HT1080 (cell line): Measurements from ENCODE around the gene ARID3C. TPM values are rescaled to one million over a fixed set of nuclear protein-coding genes. Genes with fewer than 3 reads are reported as not detected.

Experiments used
- DNase-seq: peaks from one replicate; pipeline ENCODE4 v3.0.0-alpha.2; 2015; ENCODE audit warnings: low read depth
- total RNA-seq: library from RNA; depleted of rRNA; stranded (reverse); fragments of >200 nt; shearing (Covaris generic); gene quantifications from 2 replicates; pipeline ENCODE4 v1.2.3, GENCODE V29; 2014

The ARID3C gene
- total RNA-seq, 1 experiment from 2014 or later: not detected

DNA sequence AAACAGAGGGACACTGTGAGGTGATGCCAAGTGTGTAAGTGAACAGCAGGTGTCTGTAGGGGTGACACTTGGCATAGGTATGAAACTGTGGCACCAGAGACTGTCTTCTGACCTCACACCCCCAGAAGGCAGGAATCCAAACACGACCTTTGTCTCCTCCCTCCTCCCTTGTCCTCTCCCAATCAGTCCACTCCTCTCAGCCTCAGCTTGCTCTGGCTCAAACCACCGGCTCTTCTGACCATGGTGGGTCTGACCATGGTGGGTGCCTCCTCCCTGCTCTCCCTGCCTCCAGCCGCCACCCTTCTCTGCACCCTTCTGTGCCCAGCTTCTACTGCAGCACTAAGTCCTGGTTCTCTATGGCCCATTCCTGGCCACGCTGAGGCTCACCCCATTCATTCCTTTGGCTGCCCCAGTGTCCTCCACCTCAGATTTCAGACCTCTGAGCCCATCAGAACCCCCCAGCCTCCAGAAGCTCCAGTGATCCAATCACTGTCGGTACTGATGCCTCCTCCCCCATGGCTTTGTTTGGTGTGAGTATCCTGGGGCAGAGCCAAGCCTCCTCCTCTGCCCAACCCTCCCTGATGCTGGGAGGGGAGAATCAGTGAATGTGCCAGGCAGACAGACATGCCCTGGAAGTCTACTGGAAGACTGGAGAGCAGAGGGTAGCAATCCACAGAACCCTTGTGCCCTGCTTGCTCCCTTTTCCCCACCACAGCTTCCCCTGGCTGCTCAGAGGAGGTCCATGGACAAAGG lies 1.7 kb upstream of the ARID3C start:
- DNase-seq: no peak

GRCh38 chr9:34629491-34629808 lies 584 bp upstream of the ARID3C start:
- no peak for DNase-seq

- DNase-seq: no peak
Measured at GRCh38 chr9:34627716-34628655, 880 bp downstream of the ARID3C start.

- DNase-seq: no peak
Measured at GRCh38 chr9:34625186-34625486, 3.7 kb downstream of the ARID3C start.

DNA sequence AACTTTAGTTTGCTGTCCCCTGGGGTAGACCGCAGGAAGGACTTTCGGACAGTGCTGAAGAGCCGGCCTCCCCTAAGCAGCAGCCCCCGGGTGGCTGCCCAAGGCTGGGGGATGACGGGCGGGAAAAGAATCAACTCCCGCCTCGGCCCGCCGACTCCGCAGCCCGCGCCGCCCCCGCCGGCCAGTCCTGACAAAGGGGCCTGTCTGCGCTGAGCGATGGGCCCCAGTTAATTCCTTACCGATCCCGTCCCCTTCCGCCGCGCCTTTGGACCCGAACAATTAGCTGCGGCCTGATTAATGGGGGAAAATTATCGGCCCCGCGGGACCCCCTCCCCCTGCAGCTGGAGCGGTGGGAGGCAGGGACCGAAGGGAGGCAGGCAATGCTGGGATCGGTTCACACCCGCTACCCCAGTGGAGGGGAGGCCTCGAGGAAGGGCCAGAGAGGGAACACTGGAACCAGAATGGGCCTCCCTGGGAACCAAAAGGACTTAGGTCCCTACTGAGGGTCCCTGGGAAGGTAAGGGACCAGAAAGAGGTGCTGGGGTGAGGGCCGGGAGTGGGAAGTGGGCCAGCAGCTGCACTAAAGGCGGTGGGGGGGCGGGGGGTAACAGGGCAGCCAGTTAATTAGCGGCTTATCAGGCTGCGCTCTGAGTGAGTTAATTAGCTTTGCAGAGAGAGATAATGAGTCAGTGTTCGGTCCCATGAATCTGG lies 4.2 kb downstream of the ARID3C start:
- no peak for DNase-seq

DNA sequence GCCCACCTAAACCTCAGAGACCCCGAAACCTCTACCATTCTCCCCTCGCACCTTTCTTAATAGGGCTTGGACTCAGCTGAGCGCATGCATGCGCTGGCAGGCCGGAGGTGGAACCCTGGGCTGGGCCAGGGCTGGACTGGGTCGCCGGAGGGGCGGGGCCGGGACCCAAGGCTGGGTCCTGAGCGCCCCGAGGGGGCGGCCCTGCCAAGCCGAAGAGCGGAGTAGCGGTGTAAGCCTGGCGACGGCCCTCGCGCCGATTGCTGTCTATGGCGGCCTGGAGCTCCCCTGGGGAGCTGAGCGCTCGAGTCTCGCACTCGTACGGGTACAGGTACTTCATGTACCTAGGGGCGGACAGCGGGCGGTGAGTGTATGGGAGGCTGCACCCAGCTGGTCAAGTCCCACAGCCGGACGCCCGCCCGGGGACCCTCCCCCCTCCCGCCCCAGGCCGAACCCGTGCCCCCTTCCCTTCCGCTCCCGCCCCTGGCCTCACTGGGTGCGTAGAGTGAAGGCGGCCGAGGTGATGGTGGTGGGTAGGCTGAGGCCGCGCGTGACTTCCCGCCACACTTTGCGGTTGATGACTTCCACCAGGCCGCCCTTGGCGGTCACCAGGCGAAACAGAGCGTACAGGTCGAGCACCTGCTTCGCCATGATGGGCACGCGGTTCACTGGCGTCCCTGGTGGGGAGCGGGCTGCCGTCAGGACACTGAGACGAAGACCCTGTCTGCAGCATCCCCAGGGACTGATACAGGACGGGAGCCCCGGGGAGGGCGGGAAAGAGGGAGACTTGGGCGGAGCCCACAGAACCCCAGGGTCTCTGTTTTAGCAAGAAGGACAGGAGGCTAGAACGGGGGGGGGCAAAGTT lies 5.3 kb downstream of the ARID3C start:
- no peak for DNase-seq

DNA sequence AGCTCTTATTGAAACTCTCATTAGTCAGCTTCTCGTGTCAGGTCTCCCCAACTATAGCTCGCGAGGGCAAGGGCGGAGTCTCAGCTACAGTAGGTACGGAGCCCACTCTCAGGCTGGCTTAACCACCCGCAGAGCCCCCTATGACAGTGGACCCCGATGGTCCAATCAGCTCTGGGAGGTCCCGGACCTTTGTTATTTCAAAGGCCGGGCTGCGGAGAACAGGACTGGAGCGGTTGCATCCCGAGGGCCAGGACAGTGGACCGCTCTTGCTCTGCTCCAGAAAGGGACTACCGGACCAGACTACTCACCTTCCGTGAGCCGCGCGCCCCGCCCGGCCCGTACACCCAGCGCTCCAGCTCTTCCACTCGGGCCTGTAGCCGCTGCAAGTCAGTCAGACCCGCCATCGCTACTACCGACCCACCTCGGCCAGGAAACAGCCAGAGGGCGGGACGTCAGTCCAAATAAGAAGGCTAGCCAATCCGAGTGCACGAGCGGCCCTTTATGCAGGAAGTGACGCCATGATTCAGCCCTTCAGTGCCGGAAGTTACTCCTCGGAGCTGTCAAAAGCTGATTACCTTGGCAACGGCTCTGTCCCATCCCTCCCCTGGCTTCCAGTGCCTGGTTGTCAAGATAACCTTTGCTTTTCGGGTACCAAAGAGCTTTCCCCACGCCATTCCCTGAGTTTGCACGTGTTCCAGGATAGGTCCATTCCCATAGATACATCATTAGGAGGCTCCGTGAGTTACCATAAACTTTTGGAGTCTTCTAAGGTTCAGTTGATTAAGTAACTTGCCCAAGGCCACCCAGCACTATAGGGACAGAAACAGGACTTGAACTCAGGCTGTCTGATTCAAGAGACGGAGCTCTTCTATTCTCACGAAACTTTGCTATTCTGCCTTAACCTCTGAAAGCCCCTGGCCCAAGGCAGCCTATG lies 8.5 kb downstream of the ARID3C start, which contains the start of gene DCTN3:
TSS of gene DCTN3 (minus strand) at position 435 of the 934 bp plus-strand sequence. CDS start at position 404, 31 bp downstream.
- peak; percentile 90 for DNase-seq

- DNase-seq: no peak
Measured at GRCh38 chr9:34615132-34615531, 13.7 kb downstream of the ARID3C start.

DNA sequence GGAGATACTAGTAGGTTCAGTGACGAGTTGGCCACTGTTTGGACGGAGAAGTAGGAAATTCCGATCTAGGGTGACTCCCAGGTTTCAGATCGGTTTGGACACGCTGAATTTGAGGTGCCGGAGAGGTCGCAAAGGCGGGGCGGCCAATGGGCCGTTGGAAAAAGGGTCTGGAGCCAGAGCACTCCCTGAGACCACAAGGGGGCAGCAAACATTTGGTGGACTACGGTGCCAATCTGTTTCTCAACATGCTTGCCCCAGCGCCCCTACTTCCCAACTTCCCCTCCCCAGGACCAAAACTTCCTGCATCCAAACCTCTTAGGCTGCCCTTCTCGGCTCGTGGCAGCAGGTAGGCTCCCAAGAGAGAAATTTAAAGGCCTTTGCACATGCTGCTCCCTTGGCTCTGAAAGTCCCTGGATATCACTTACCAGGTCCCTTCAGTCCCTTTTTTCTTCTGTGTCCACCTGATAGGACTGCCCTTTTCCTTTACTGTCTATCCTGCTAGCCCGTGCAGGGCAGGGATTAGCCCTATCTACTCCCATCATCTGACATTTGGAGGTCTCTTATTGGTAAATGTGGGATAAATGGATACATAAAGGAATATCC lies 16.0 kb downstream of the ARID3C start:
- DNase-seq: peak; percentile 67

GRCh38 chr9:34611811-34612787 lies 16.8 kb downstream of the ARID3C start, which contains the start of gene RPP25L:
RPP25L (minus strand) TSS chr9:34612097; CDS start chr9:34611296, 801 bp downstream.
- DNase-seq: peak; percentile 59

GRCh38 chr9:34611251-34611810 lies 17.5 kb downstream of the ARID3C start:
- no peak for DNase-seq

- DNase-seq: no peak
Measured at GRCh38 chr9:34610434-34611206, 18.2 kb downstream of the ARID3C start.

DNA sequence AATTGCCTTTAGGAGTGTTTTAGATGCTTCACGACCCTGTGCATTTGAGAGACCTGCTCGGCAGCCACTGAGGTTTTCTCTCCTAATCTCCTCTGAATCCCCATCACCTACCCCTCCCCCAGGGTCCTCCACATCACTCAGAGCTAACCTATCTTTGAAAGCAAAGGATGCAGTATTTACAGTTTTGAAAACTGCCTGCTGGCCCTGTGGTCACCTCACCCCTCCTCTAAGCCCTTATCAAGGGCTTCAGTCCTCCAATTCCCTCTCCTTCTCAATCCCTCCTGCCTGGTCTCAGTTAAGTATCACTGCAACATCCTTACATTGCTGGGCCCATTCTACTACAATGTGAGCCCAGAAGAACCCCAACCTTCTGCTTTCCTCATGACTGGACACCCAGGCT lies 21.5 kb downstream of the ARID3C start:
- DNase-seq: no peak

DNA sequence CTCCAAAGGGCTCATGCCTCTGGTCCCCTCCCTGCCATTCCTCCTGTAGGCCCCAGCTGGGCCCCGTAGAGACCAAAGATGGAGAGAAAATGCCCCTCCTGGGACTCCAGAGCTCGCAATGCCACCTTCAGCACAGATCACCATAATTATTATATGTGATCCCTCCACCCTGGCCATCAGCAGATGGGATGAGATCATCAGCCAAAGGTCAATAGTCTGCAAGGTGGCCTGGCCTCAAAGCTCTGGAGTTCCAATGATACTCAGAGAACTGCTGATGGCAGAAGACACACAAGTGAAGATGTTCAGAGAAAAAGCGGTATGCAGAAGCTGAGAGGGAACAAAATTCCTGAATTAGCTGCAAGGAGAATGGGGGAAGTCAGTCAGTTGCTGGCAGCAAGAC lies 22.0 kb downstream of the ARID3C start:
- no peak for DNase-seq

GRCh38 chr9:34606190-34606589 lies 22.7 kb downstream of the ARID3C start:
- no peak for DNase-seq

DNA sequence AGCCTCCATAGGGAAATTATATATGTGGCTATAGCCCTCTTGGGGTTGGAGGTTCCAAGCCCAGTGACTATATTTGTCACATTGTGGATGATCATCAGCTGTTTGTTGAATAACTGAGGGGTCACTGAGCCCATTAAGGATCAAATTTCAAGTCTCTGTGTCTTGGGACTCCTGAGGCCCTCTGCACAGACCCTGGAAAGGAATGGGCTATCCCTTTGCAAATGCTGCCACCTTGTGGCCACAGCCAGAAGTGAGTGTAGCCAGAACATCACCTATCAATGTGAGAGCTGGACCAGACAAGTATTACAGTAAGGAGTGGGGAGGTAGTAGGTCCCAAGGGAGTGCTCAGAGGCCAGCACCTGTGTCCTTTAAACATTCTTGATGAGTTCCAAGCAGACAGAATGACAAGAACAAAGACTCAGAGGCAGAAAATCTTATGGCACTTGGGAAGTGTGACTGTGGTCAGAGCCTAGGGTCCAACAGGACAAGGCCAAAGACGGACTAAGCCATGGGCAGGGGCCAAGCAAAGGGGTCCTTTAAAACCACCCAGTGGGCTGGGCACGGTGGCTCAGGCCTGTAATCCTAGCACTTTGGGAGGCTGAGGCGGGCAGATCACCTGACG lies 25.1 kb downstream of the ARID3C start:
- peak; percentile 65 for DNase-seq
